Smooth muscle cell (in vitro differentiated cells): ENCODE results near the gene CDH13. TPM values are rescaled to one million over a fixed set of nuclear protein-coding genes. Genes with fewer than 3 reads are reported as not detected.

ENCODE experiments used
- DNase-seq: peaks from one replicate; lab custom pipeline; 2025; ENCODE audit not compliant: unreplicated experiment; lab: John Stamatoyannopoulos, UW
- H2AFZ ChIP-seq: fragments of 200-600 bp; sonication (generic); 2 replicates; pipeline ENCODE4 v1.6.0; 2016; ENCODE audit warnings: antibody characterized with exemption, low read depth, mild to moderate bottlenecking
- H3F3A ChIP-seq: fragments of 200-600 bp; sonication (generic); 2 replicates; pipeline ENCODE4 v1.6.0; 2017; ENCODE audit warnings: antibody characterized with exemption, low read depth
- H3K27ac ChIP-seq: fragments of 200-600 bp; sonication (generic); 2 replicates; pipeline ENCODE4 v1.5.1; 2016; ENCODE audit warnings: low read depth, mild to moderate bottlenecking
- H3K27me3 ChIP-seq: fragments of 200-600 bp; sonication (generic); 2 replicates; pipeline ENCODE4 v1.6.1; 2016; ENCODE audit warnings: low read depth, mild to moderate bottlenecking
- H3K36me3 ChIP-seq: fragments of 200-600 bp; sonication (generic); 2 replicates; pipeline ENCODE4 v1.5.1; 2016; ENCODE audit warnings: low read depth
- H3K4me1 ChIP-seq: fragments of 200-600 bp; sonication (generic); 2 replicates; pipeline ENCODE4 v1.5.1; 2016; ENCODE audit warnings: low read depth
- H3K4me2 ChIP-seq: fragments of 200-600 bp; sonication (generic); 2 replicates; pipeline ENCODE4 v1.6.0; 2016; ENCODE audit warnings: mild to moderate bottlenecking
- H3K4me3 ChIP-seq: fragments of 200-600 bp; sonication (generic); 2 replicates; pipeline ENCODE4 v1.5.1; 2016; ENCODE audit warnings: mild to moderate bottlenecking
- H3K79me2 ChIP-seq: fragments of 200-600 bp; sonication (generic); 2 replicates; pipeline ENCODE4 v1.6.0; 2016; ENCODE audit warnings: low read depth, mild to moderate bottlenecking
- H3K9ac ChIP-seq: fragments of 200-600 bp; sonication (generic); 2 replicates; pipeline ENCODE4 v1.6.0; 2016; ENCODE audit warnings: low read depth
- H3K9me3 ChIP-seq: fragments of 200-600 bp; sonication (generic); replicated peaks from 2 replicates; pipeline ENCODE4 v1.5.1; 2016; ENCODE audit warnings: low read depth
- H4K20me1 ChIP-seq: fragments of 200-600 bp; sonication (generic); 2 replicates; pipeline ENCODE4 v1.6.0; 2016; ENCODE audit warnings: low read depth
- CTCF ChIP-seq: fragments of 200-600 bp; sonication (generic); IDR thresholded peaks from 2 replicates; pipeline ENCODE4 v1.5.1; 2017; ENCODE audit warnings: borderline replicate concordance, mild to moderate bottlenecking, antibody characterized with exemption; ENCODE audit not compliant: insufficient read depth, poor library complexity, severe bottlenecking
- WGBS: methylation state at CpG from one replicate; pipeline ENCODE4 v1.1.7; 2016; ENCODE audit warnings: low lambda C conversion rate; 5-methylcytosine and 5-hydroxymethylcytosine counted together
- polyA plus RNA-seq: library from polyadenylated mRNA; unstranded; fragments of >200 nt; fragmentation: Nextera tagmentation; extraction: Ambion mirVana; gene quantifications from 2 replicates; pipeline ENCODE4 v1.2.1, GENCODE V29; 2016
- total RNA-seq: library from RNA; depleted of rRNA; stranded (reverse); fragments of >200 nt; gene quantifications from 2 replicates; pipeline ENCODE4 v1.2.3, GENCODE V29; 2014

The CDH13 gene
- total and polyA plus RNA-seq, 2 experiments from 2014 or later, result 12.1 to 32.2 TPM

GRCh38 chr16:83589576-83589975 lies 962.8 kb downstream of the CDH13 start:
- whole genome bisulfite sequencing, result 95% methylated on average over 6 of the region's 6 CpGs

GRCh38 chr16:83592778-83593177 lies 966.0 kb downstream of the CDH13 start:
- Histone ChIP-seq H3K4me2 (no peak overlapping the region), H3K4me1 (no peaks in the 10 kb centered on the region), H3K9me3 (no peaks in the 10 kb centered on the region), H3K4me3 (no peak overlapping the region), H3K27ac (no peak overlapping the region), H4K20me1 (no peaks in the 10 kb centered on the region), H3K9ac (no peak overlapping the region), H3F3A (no peaks in the 10 kb centered on the region), H2AFZ (no peak overlapping the region), H3K36me3 (no peaks in the 10 kb centered on the region), H3K79me2 (no peaks in the 10 kb centered on the region), H3K27me3 (peaks cover 18% of the 10 kb centered on the region)
- DNase-seq, result no peak
- no peak for TF ChIP-seq CTCF
- WGBS, result 79% methylated on average over 7 of the region's 7 CpGs

More at GRCh38 chr16:83589576-83589975, 962.8 kb downstream of the CDH13 start:
- no peak overlapping the region for H3K4me2 ChIP-seq
- H3K79me2 ChIP-seq, result no peaks in the 10 kb centered on the region
- peaks cover 4% of the 10 kb centered on the region for H3K4me1 ChIP-seq
- no peaks in the 10 kb centered on the region for H3K27me3 ChIP-seq
- no peak for TF ChIP-seq CTCF
- H3K4me3 ChIP-seq, result no peak overlapping the region
- DNase-seq, result no peak
- H3K36me3 ChIP-seq, result no peaks in the 10 kb centered on the region
- H3K27ac ChIP-seq, result no peak overlapping the region
- H3K9ac ChIP-seq, result no peak overlapping the region
- H4K20me1 ChIP-seq, result no peaks in the 10 kb centered on the region
- no peak overlapping the region for H2AFZ ChIP-seq
- H3K9me3 ChIP-seq, result no peaks in the 10 kb centered on the region
- no peaks in the 10 kb centered on the region for H3F3A ChIP-seq

GRCh38 chr16:83599789-83600462 lies 973.2 kb downstream of the CDH13 start:
- no peaks in the 10 kb centered on the region for H4K20me1 ChIP-seq
- WGBS, result 94% methylated on average over 15 of the region's 15 CpGs
- no peaks in the 10 kb centered on the region for H3K9me3 ChIP-seq
- no peak overlapping the region for H3K4me2 ChIP-seq
- no peaks in the 10 kb centered on the region for H3K36me3 ChIP-seq
- no peak overlapping the region for H3K27ac ChIP-seq
- no peaks in the 10 kb centered on the region for H3F3A ChIP-seq
- no peaks in the 10 kb centered on the region for H3K79me2 ChIP-seq
- no peaks in the 10 kb centered on the region for H3K4me1 ChIP-seq
- peaks cover 16% of the 10 kb centered on the region for H3K27me3 ChIP-seq
- no peak overlapping the region for H2AFZ ChIP-seq
- DNase-seq, result no peak
- H3K9ac ChIP-seq, result no peak overlapping the region
- H3K4me3 ChIP-seq, result no peak overlapping the region
- no peak for TF ChIP-seq CTCF
